ENCODE data around the gene TALDO1.
A peak's percentile ranks its signal among the peaks of the same experiment; 100 is the strongest.
"Not testable (repeated sequence)": the region's sequence is repeated elsewhere in the genome, so short reads cannot be mapped to it uniquely, and the experiment has no call there.

Gene TALDO1

GRCh38 chr11:737366-737765 lies 9.9 kb upstream of the TALDO1 start:
- DNase-seq (ENCODE audit: low read depth), result no peak

- not testable (repeated sequence) for DNase-seq (ENCODE audit: low read depth)
These were observed 9.4 kb upstream of the TALDO1 start for GRCh38 chr11:737899-738298.

- no peak for DNase-seq (ENCODE audit: low read depth)
These were observed 5.1 kb upstream of the TALDO1 start for GRCh38 chr11:742156-742546.

- no peak for DNase-seq (ENCODE audit: low read depth)
These were observed 4.6 kb upstream of the TALDO1 start for GRCh38 chr11:742571-743201.

GRCh38 chr11:745428-745827 lies 1.8 kb upstream of the TALDO1 start:
- DNase-seq (ENCODE audit: low read depth), result no peak

GRCh38 chr11:746289-747157 lies 741 bp upstream of the TALDO1 start:
- no peak for DNase-seq (ENCODE audit: low read depth)

GRCh38 chr11:748007-748359 lies 719 bp downstream of the TALDO1 start:
- no peak for DNase-seq (ENCODE audit: low read depth)

GRCh38 chr11:749731-750130 lies 2.5 kb downstream of the TALDO1 start:
- no peak for DNase-seq (ENCODE audit: low read depth)

- no peak for DNase-seq (ENCODE audit: low read depth)
These were observed 13.0 kb downstream of the TALDO1 start for GRCh38 chr11:760236-760635.

- no peak for DNase-seq (ENCODE audit: low read depth)
These were observed 14.4 kb downstream of the TALDO1 start for GRCh38 chr11:761526-762108.

- no peak for DNase-seq (ENCODE audit: low read depth)
These were observed 15.3 kb downstream of the TALDO1 start for GRCh38 chr11:762421-763072.

GRCh38 chr11:763073-763463 lies 15.8 kb downstream of the TALDO1 start:
- no peak for DNase-seq (ENCODE audit: low read depth)

- no peak for DNase-seq (ENCODE audit: low read depth)
These were observed 16.5 kb downstream of the TALDO1 start for GRCh38 chr11:763549-764321.

- no peak for DNase-seq (ENCODE audit: low read depth)
These were observed 17.2 kb downstream of the TALDO1 start for GRCh38 chr11:764322-765024.

GRCh38 chr11:765025-765801 lies 17.9 kb downstream of the TALDO1 start:
- DNase-seq (ENCODE audit: low read depth), result peak; percentile 50

GRCh38 chr11:765802-766091 lies 18.5 kb downstream of the TALDO1 start:
- no peak for DNase-seq (ENCODE audit: low read depth)

- no peak for DNase-seq (ENCODE audit: low read depth)
These were observed 19.1 kb downstream of the TALDO1 start for GRCh38 chr11:766106-766935.

GRCh38 chr11:766936-767210 lies 19.6 kb downstream of the TALDO1 start:
- DNase-seq (ENCODE audit: low read depth), result no peak

- DNase-seq (ENCODE audit: low read depth), result no peak
These were observed 20.0 kb downstream of the TALDO1 start for GRCh38 chr11:767238-767637.
